Measurements from ENCODE around the gene NFIB. TPM values are rescaled to one million over a fixed set of nuclear protein-coding genes. Genes with fewer than 3 reads are reported as not detected.

Gene NFIB
- total RNA-seq, 1 experiment from 2014 or later, result 14.3 TPM

GRCh38 chr9:14220256-14220655 lies 93.7 kb downstream of the NFIB start:
- Histone ChIP-seq H4K5ac (ENCODE audit: insufficient read length, low read depth, low read length) (no peak overlapping the region), H3K79me2 (ENCODE audit: insufficient read depth, low read length) (no peaks in the 10 kb centered on the region), H3K56ac (ENCODE audit: insufficient read length, low read depth, low read length) (no peak overlapping the region), H2BK12ac (ENCODE audit: insufficient read length, low read depth, low read length) (no peak overlapping the region), H2AK5ac (ENCODE audit: insufficient read length, low read length) (no peak overlapping the region), H3K79me1 (ENCODE audit: insufficient read depth, low read depth, low read length, poor library complexity, severe bottlenecking) (no peaks in the 10 kb centered on the region), H4K91ac (ENCODE audit: insufficient read length, low read depth, low read length) (no peak overlapping the region), H2BK5ac (ENCODE audit: insufficient read length, low read length) (no peak overlapping the region), H3K27me3 (ENCODE audit: insufficient read depth, low read length) (no peaks in the 10 kb centered on the region), H4K20me1 (ENCODE audit: control insufficient read depth, insufficient read depth, insufficient read length) (no peaks in the 10 kb centered on the region), H3K9me3 (ENCODE audit: control insufficient read depth, low read depth, low read length) (no peaks in the 10 kb centered on the region), H2AFZ (ENCODE audit: low read length) (no peak overlapping the region), H3K9ac (ENCODE audit: extremely low read depth, insufficient read length, low read length) (no peak overlapping the region), H2BK120ac (ENCODE audit: low read depth, low read length, poor library complexity, severe bottlenecking) (no peak overlapping the region), H3K4me2 (ENCODE audit: insufficient read depth, insufficient read length, low read length) (no peak overlapping the region), H3K14ac (ENCODE audit: insufficient read depth, low read length) (no peak overlapping the region), H3K23me2 (ENCODE audit: insufficient read length, low read depth, low read length, poor library complexity, severe bottlenecking) (no peaks in the 10 kb centered on the region), H4K8ac (replicated peaks; ENCODE audit: insufficient read length, low read depth, low read length) (no peak overlapping the region), H3K23ac (ENCODE audit: insufficient read length, low read depth, low read length) (no peak overlapping the region), H3K4ac (ENCODE audit: low read depth, low read length) (no peak overlapping the region), H3K27ac (ENCODE audit: insufficient read length, low read depth, low read length) (no peak overlapping the region), H3T11ph (ENCODE audit: low read length) (no peak overlapping the region), H3K18ac (ENCODE audit: insufficient read length, low read depth, low read length) (no peak overlapping the region), H2BK15ac (ENCODE audit: low read depth, low read length) (no peak overlapping the region), H3K4me1 (ENCODE audit: insufficient read depth, low read length) (peaks cover 13% of the 10 kb centered on the region; the same call in 1 of the 2 replicates), H2BK20ac (ENCODE audit: low read depth, low read length, poor library complexity, severe bottlenecking) (no peak overlapping the region)
- DNase-seq, result no peak
- H3K4me1 Mint-ChIP-seq, result peaks cover 23 to 34% of the 10 kb centered on the region in 2 experiments
- peak overlapping the region in 1 of 3 experiments; percentile 78; a peak in 2 of 7 replicates for H3K27ac Mint-ChIP-seq
- H3K36me3 Mint-ChIP-seq (ENCODE audit: insufficient read depth in 1 of 3, low read depth in 3 of 3), result 0 out of 7 replicates have a peak, but pooled peaks cover 0 to 2% (median 0%) of the 10 kb centered on the region in 3 experiments
- no peaks in the 10 kb centered on the region; a peak in 1 of 5 replicates for H3K9me3 Mint-ChIP-seq
- TF ChIP-seq, protein P1, sequence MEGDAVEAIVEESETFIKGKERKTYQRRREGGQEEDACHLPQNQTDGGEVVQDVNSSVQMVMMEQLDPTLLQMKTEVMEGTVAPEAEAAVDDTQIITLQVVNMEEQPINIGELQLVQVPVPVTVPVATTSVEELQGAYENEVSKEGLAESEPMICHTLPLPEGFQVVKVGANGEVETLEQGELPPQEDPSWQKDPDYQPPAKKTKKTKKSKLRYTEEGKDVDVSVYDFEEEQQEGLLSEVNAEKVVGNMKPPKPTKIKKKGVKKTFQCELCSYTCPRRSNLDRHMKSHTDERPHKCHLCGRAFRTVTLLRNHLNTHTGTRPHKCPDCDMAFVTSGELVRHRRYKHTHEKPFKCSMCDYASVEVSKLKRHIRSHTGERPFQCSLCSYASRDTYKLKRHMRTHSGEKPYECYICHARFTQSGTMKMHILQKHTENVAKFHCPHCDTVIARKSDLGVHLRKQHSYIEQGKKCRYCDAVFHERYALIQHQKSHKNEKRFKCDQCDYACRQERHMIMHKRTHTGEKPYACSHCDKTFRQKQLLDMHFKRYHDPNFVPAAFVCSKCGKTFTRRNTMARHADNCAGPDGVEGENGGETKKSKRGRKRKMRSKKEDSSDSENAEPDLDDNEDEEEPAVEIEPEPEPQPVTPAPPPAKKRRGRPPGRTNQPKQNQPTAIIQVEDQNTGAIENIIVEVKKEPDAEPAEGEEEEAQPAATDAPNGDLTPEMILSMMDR (conservative IDR thresholded peaks at IDR 0.05), result no peak
- no peaks in the 10 kb centered on the region for H3K27me3 Mint-ChIP-seq (ENCODE audit: low read depth)
- H3K4me3 Mint-ChIP-seq, result no peak overlapping the region
- WGBS (ENCODE audit: extremely low coverage, insufficient read length, low lambda C conversion rate), result no CpG with 5 or more reads among the region's 3 CpGs

Data from H9 (cell line).